HEK293T (cell line): ENCODE measurements around the gene COL1A1.

ENCODE experiments used
- CTCF ChIA-PET: fragments of 350-600 bp; formaldehyde crosslinking; extraction: SDS; loops from one replicate; lab custom pipeline; 2021; ENCODE audit warnings: antibody characterized with exemption, inconsistent platforms; lab: Yijun Ruan, JAX
- POLR2A ChIA-PET: fragments of 350-600 bp; formaldehyde crosslinking; extraction: SDS; loops from one replicate; lab custom pipeline; 2020; ENCODE audit warnings: antibody characterized with exemption, inconsistent platforms; lab: Yijun Ruan, JAX
- DNase-seq: peaks from one replicate; pipeline ENCODE4 v3.0.0; 2012; ENCODE audit warnings: mixed read lengths; ENCODE audit errors: extremely low spot score
- ARNT ChIP-seq: fragments of 450-650 bp; IDR thresholded peaks from 2 replicates; pipeline ENCODE4 v1.6.1; 2017; ENCODE audit warnings: mild to moderate bottlenecking
- BHLHE40 ChIP-seq: fragments of 450-650 bp; IDR thresholded peaks from 2 replicates; pipeline ENCODE4 v1.6.1; 2016; ENCODE audit warnings: mild to moderate bottlenecking, moderate library complexity, borderline replicate concordance
- CTBP1 ChIP-seq: fragments of 450-650 bp; IDR thresholded peaks from 2 replicates; pipeline ENCODE4 v1.6.1; 2016; ENCODE audit warnings: borderline replicate concordance
- ELF4 ChIP-seq: fragments of 450-650 bp; IDR thresholded peaks from 2 replicates; pipeline ENCODE4 v1.6.1; 2017; ENCODE audit warnings: antibody characterized with exemption
- FOXA1 ChIP-seq: fragments of 450-650 bp; IDR thresholded peaks from 2 replicates; pipeline ENCODE4 v1.6.1; 2016; ENCODE audit warnings: mild to moderate bottlenecking
- FOXK2 ChIP-seq: fragments of 450-650 bp; IDR thresholded peaks from 2 replicates; pipeline ENCODE4 v1.6.1; 2016; ENCODE audit warnings: mild to moderate bottlenecking
- FOXM1 ChIP-seq: fragments of 450-650 bp; IDR thresholded peaks from 2 replicates; pipeline ENCODE4 v1.6.1; 2017; ENCODE audit warnings: mild to moderate bottlenecking, borderline replicate concordance
- HDGF ChIP-seq: fragments of 450-650 bp; IDR thresholded peaks from 2 replicates; pipeline ENCODE4 v1.6.1; 2017; ENCODE audit warnings: antibody characterized with exemption, borderline replicate concordance
- L3MBTL2 ChIP-seq: fragments of 450-650 bp; conservative IDR thresholded peaks from 2 replicates; pipeline ENCODE4 v1.6.1; 2016; ENCODE audit warnings: mild to moderate bottlenecking
- LEF1 ChIP-seq: fragments of 450-650 bp; IDR thresholded peaks from 2 replicates; pipeline ENCODE4 v1.6.1; 2017; ENCODE audit warnings: mild to moderate bottlenecking, borderline replicate concordance
- NFRKB ChIP-seq: fragments of 450-650 bp; IDR thresholded peaks from 2 replicates; pipeline ENCODE4 v1.6.1; 2016; ENCODE audit warnings: mild to moderate bottlenecking, moderate library complexity
- PKNOX1 ChIP-seq: fragments of 450-650 bp; IDR thresholded peaks from 2 replicates; pipeline ENCODE4 v1.6.1; 2016
- SP1 ChIP-seq: fragments of 450-650 bp; IDR thresholded peaks from 2 replicates; pipeline ENCODE4 v1.6.1; 2017
- SUZ12 ChIP-seq: fragments of 450-650 bp; IDR thresholded peaks from 2 replicates; pipeline ENCODE4 v1.6.1; 2016; ENCODE audit warnings: mild to moderate bottlenecking
- TARDBP ChIP-seq: fragments of 450-650 bp; IDR thresholded peaks from 2 replicates; pipeline ENCODE4 v1.6.1; 2016
- ZNF384 ChIP-seq: fragments of 450-650 bp; IDR thresholded peaks from 2 replicates; pipeline ENCODE4 v1.6.1; 2016

The COL1A1 gene

GRCh38 chr17:50151937-50152547 is 49.4 kb downstream of the COL1A1 start:
- peak; percentile 41 for TF ChIP-seq L3MBTL2
- no peak for TF ChIP-seq SP1
- no peak for TF ChIP-seq ARNT
- TF ChIP-seq ZNF384: no peak
- no peak for TF ChIP-seq LEF1
- no peak for TF ChIP-seq BHLHE40
- TF ChIP-seq ELF4: no peak
- TF ChIP-seq FOXA1: no peak
- no peak for TF ChIP-seq SUZ12
- TF ChIP-seq PKNOX1: no peak
- peak; percentile 39; the same call in 1 of the 2 replicates for TF ChIP-seq HDGF
- no peak for TF ChIP-seq NFRKB
- peak; percentile 65; the same call in 1 of the 2 replicates for TF ChIP-seq CTBP1
- TF ChIP-seq FOXK2: no peak
- no peak for TF ChIP-seq TARDBP
- TF ChIP-seq FOXM1: peak; percentile 96
- POLR2A ChIA-PET: interaction anchor here (0.6 to 2.5 kb wide), 32 partner anchors 9 to 173 kb away, joined by 3 to 98 read pairs (median 6); partner anchors contain the start of genes PDK2 and SGCA
- CTCF ChIA-PET: interaction anchor here (0.9 to 2.8 kb wide), 9 partner anchors 9 to 58 kb away, joined by 3 to 34 read pairs (median 6); no protein-coding TSS in a partner anchor
- DNase-seq: peak; percentile 80

- peak; percentile 93 for DNase-seq
- ChIA-PET POLR2A (interaction anchor here (0.6 to 2.5 kb wide), 33 partner anchors 9 to 246 kb away, joined by 3 to 98 read pairs (median 5); partner anchors contain the start of genes LRRC59, PDK2 and SGCA), CTCF (interaction anchor here (0.9 to 2.8 kb wide), 7 partner anchors 10 to 57 kb away, joined by 3 to 34 read pairs (median 8); no protein-coding TSS in a partner anchor)
- TF ChIP-seq TARDBP (no peak), PKNOX1 (no peak), FOXM1 (peak; percentile 73; the same call in 1 of the 2 replicates)
Observed at GRCh38 chr17:50151041-50151936, 50.1 kb downstream of the COL1A1 start.

GRCh38 chr17:50150354-50151040 is 50.9 kb downstream of the COL1A1 start, which contains the start of gene PPP1R9B:
TSS of gene PPP1R9B (minus strand) at chr17:50150677. CDS start at chr17:50150513, 164 bp downstream.
- DNase-seq: no peak
- no peak for TF ChIP-seq FOXA1
- TF ChIP-seq SP1: no peak
- TF ChIP-seq NFRKB: no peak
- TF ChIP-seq FOXM1: no peak
- no peak for TF ChIP-seq TARDBP
- no peak for TF ChIP-seq L3MBTL2
- TF ChIP-seq FOXK2: no peak
- TF ChIP-seq CTBP1: no peak
- TF ChIP-seq ARNT: no peak
- TF ChIP-seq ELF4: no peak
- TF ChIP-seq PKNOX1: no peak
- no peak for TF ChIP-seq LEF1
- TF ChIP-seq SUZ12: no peak
- TF ChIP-seq BHLHE40: no peak
- no peak for TF ChIP-seq HDGF
- TF ChIP-seq ZNF384: no peak
- ChIA-PET CTCF (interaction anchor here (1.1 to 2.8 kb wide), 5 partner anchors 10 to 57 kb away, joined by 3 to 34 read pairs (median 5); no protein-coding TSS in a partner anchor), POLR2A (interaction anchor here (0.6 to 2.7 kb wide), 13 partner anchors 8 to 247 kb away, joined by 3 to 98 read pairs (median 4); partner anchors contain the start of genes LRRC59 and PDK2)

- POLR2A ChIA-PET: interaction anchor here (0.9 to 2.7 kb wide), 5 partner anchors 11 to 55 kb away, joined by 3 to 25 read pairs (median 3); no protein-coding TSS in a partner anchor
Observed at GRCh38 chr17:50149417-50150353, 51.7 kb downstream of the COL1A1 start.

More at GRCh38 chr17:50149417-50150353, 51.7 kb downstream of the COL1A1 start:
- TF ChIP-seq PKNOX1 (no peak), L3MBTL2 (0 out of 2 replicates have a peak, but pooled peaks have one; percentile 8)
- CTCF ChIA-PET: interaction anchor here (0.9 to 1.5 kb wide), 4 partner anchors 11 to 56 kb away, joined by 3 to 5 read pairs (median 3); no protein-coding TSS in a partner anchor
- peak; percentile 54 for DNase-seq
